GM12873 (cell line): Measurements from ENCODE around the gene ANKRD44.

Source experiments
- TF ChIP-seq, protein P1 (sequence below): IDR thresholded peaks from 2 replicates; pipeline ENCODE4 v1.5.1; 2012; ENCODE audit warnings: low read depth, mild to moderate bottlenecking, moderate library complexity, low read length, control low read depth; ENCODE audit not compliant: insufficient read depth; ENCODE audit errors: missing control alignments

Gene ANKRD44

DNA sequence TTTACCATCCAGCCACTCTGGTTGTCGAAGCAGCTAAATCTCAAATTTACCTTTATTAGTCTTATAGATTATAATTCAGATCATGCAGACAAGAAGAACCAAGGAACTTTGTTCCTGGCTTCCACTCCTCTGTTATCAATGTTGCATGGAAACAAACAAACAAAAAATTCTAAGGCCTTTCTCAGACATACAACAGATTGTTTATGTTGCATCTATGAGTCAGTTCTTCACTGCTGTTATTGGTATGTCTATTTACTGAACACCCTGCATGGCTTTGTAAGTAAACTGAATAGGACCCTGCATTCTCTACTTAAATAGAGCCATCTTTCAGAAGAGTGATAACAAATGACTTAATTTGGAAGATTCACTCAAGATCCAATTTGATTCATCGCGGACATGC is 1.6 kb upstream of the ANKRD44 start:
- TF ChIP-seq, protein P1, sequence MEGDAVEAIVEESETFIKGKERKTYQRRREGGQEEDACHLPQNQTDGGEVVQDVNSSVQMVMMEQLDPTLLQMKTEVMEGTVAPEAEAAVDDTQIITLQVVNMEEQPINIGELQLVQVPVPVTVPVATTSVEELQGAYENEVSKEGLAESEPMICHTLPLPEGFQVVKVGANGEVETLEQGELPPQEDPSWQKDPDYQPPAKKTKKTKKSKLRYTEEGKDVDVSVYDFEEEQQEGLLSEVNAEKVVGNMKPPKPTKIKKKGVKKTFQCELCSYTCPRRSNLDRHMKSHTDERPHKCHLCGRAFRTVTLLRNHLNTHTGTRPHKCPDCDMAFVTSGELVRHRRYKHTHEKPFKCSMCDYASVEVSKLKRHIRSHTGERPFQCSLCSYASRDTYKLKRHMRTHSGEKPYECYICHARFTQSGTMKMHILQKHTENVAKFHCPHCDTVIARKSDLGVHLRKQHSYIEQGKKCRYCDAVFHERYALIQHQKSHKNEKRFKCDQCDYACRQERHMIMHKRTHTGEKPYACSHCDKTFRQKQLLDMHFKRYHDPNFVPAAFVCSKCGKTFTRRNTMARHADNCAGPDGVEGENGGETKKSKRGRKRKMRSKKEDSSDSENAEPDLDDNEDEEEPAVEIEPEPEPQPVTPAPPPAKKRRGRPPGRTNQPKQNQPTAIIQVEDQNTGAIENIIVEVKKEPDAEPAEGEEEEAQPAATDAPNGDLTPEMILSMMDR, result no peak

DNA sequence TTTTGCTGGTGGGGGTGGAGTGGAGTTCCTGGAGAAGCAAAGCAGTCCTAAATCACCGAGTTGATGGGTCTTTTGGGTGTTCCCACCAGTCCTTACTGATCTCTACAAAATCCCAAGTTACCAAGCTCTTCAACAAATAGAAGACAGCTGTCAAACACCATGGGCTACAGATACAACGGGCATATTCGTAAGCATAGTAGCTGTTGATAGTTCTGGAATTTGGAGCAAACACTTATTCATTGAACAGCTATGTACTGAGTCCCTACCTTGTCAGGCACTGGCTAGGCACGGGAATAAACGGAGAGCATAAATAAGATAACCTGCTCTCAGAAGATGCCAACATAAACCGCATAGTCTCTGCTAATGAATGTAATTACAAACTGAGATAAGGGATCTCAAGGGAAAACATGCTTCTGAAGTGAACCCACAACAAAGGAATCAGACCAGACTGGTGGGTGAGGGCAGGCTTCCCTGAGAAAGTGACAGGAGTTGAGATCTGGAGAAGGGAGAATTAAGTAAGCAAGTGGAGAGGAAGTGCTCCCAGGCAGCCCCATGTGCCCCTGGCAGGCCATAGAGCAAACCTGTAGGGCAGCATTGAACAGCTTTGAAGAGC is 947 bp upstream of the ANKRD44 start:
- TF ChIP-seq, protein P1, result no peak

DNA sequence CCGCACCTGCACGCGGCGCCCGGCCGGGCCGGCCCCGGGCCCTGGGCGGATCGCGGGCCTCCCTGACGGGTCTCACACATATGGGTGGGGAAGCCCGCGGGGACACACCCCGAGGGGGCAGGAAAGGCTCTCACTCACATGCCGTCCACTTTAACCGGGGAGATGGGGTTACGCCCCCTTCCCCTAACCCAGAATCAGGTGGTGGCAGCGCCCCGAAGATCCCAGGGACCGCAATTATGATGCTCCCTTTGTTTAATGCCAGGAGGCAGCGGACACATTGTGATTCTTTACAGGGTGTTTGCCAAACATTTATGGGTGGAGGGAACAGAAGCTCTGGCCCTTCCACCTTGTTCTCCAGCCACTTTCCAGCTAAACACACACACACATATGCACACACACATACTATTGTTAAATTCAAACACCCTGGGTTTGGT is 424 bp upstream of the ANKRD44 start:
- TF ChIP-seq, protein P1, result no peak

DNA sequence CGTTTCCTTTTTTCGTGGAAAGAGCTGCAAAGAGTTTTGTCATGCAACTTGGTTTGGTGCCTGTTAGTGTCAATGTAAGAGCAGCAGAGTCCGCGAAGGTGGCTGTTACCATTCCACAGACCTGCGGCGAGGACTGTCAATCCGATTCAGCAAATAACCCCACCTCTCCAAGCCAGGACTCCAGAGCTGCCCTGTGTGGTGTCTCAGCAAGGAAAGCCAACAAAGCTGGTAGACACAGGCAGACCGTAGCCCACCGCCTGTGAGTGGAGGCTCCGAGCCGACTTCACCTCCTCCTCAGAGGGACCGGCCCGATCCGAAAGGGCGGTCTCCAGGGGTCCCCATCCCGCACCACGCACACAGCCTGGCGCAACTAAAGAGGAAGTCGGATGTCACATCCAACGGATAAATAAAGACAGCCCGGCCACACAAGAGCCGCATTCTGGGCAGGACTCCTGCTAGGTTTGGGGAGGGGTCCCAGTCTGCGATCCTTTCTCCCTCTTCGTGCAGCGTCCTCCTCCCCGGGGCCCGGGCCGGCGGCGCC is 819 bp downstream of the ANKRD44 start:
- TF ChIP-seq, protein P1, result no peak

DNA sequence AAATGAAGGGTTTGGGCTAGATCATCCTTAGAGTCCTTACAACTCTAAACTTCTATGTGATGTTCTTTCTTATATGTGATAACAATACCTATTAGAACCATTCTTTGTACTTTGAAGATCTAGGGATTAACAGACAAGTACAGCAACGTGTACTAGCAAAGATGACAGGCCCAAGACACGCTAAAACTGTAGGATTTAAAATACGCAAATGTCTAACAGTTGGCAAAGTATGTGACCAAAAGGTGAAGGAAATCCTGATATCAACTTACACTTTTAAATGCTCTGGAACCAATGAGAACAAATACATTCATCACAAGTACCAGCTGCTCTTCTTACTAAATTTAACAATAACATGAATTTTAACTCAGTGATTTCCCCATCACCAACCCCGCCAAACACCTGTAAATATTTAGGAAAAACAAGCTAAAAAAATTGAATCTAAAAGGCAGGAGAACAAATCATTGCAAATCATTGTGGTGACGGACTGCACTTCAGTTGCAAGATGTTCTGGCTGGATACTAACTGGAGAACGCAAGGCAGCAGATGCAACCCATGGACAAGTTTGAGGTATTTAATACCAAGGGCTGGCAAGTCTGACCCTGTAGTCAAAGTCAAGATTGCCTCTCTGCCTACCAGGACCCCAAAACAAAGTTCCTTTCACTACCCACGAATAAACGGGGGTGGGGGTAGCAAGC is 1.4 kb downstream of the ANKRD44 start:
- TF ChIP-seq, protein P1, result no peak

DNA sequence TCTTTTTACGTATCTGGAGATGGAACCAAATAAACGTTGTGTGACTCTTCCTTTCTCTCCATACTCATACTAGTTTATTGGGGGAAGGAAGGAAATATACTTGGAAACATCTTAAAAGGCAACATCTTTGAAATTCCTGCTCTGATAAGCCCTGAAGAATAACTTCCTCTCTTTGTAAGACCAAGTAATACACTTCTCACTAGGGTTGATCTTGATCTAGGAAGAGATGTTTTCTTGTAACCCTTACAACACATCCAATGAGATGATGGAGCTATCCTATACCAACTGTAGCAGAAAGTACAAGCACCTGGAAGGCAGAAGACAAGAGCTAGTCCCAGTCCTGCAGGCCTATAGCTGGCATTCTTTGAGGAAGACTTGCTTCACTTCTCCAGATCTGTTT is 2.0 kb downstream of the ANKRD44 start:
- TF ChIP-seq, protein P1, result no peak

DNA sequence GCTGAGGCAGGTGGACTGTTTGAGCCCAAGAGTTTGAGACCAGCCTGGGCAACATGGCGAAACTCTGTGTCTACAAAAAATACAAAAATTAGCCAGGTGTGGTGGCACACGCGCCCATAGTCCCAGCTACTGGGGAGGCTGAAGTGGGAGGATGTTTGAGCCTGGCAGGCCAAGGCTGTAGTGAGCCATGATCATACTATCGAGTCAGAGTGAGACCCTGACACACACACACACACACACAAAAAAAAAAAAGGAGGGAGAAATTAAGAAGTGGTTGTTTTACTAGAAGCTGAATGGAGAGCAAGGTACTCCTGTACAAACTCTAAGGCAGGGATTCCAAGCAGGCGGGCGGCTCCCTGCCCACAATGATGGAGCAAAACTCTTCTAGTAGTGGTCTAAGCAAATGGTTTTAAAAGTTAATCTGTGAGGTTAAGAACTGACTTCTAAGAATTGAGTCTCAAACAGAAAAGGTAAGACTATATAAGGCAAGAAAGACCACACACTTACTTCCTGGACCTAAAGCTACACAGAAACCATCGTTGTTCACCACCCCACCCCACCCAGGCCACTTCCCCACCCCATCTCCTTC is 2.6 kb downstream of the ANKRD44 start:
- TF ChIP-seq, protein P1, result no peak
